Activated CD4-positive, alpha-beta T cell treated with anti-CD3 and anti-CD28 coated beads for 36 hours (primary cell): ENCODE measurements around the gene KLRK1. TPM values are rescaled to one million over a fixed set of nuclear protein-coding genes. Genes with fewer than 3 reads are reported as not detected.
"Not testable (repeated sequence)": the region's sequence is repeated elsewhere in the genome, so short reads cannot be mapped to it uniquely, and the experiment has no call there.

Experiments
- ATAC-seq: fragments of 200-7000 bp; cut with Tn5 transposase; one replicate; pipeline ENCODE4 v1.10.0; 2021; ENCODE audit warnings: mild to moderate bottlenecking, moderate library complexity
- CTCF ChIA-PET: fragments of 350-600 bp; sonication (Branson Sonifier 250); formaldehyde crosslinking; loops from one replicate; lab custom pipeline; 2021; ENCODE audit warnings: antibody characterized with exemption; lab: Charles Lee
- POLR2A ChIA-PET: fragments of 350-600 bp; sonication (Branson Sonifier 250); formaldehyde crosslinking; loops from one replicate; lab custom pipeline; 2021; ENCODE audit warnings: antibody characterized with exemption, inconsistent platforms; lab: Charles Lee
- DNase-seq: peaks from one replicate; pipeline ENCODE4 v3.0.0-alpha.2; 2020
- H3K27ac Mint-ChIP-seq: one replicate; pipeline ENCODE4 v1.8.0; 2021; ENCODE audit warnings: mixed read lengths
- H3K27me3 Mint-ChIP-seq: one replicate; pipeline ENCODE4 v1.8.0; 2021; ENCODE audit warnings: mixed read lengths
- H3K36me3 Mint-ChIP-seq: one replicate; pipeline ENCODE4 v1.8.0; 2021; ENCODE audit warnings: low read depth, mixed read lengths
- H3K4me1 Mint-ChIP-seq: one replicate; pipeline ENCODE4 v1.8.0; 2021; ENCODE audit warnings: mixed read lengths
- H3K4me3 Mint-ChIP-seq: one replicate; pipeline ENCODE4 v1.8.0; 2021; ENCODE audit warnings: mild to moderate bottlenecking, moderate library complexity, mixed read lengths
- H3K9me3 Mint-ChIP-seq: one replicate; pipeline ENCODE4 v1.8.0; 2021; ENCODE audit warnings: low read depth, mixed read lengths
- intact Hi-C, 2 experiments: fragments of 100-400 bp; cut with DNase I in 1 of 2; cut with micrococcal nuclease in 1 of 2; formaldehyde crosslinking; loops; one replicate each; pipeline versions ENCODE4 v1.14.2 to v1.15.1; 2022 to 2024; cut with DNase I, micrococcal nuclease
- total RNA-seq, 2 experiments: library from RNA; stranded (reverse); gene quantifications; one replicate each; pipeline ENCODE4 v1.2.3, GENCODE V29; 2021

KLRK1 gene
- total RNA-seq, 2 experiments from 2014 or later, result not detected

DNA sequence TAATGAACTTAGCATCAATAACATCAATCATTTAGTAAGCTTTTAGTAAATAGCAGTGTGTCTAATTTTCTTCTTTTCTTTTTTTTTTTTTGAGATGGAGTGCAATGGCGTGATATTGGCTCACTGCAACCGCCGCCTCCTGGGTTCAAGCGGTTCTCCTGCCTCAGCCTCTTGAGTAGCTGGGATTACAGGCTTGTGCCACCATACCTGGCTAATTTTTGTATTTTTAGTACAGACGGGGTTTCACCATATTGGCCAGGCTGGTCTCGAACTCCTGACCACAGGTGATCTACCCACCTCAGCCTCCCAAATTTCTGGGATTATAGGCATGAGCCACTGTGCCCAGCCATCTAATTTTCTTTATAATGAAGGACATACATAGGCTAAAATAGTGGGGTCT, 2.3 kb downstream of the KLRK1 start:
- POLR2A ChIA-PET, intact Hi-C loops: not testable (repeated sequence)

DNA sequence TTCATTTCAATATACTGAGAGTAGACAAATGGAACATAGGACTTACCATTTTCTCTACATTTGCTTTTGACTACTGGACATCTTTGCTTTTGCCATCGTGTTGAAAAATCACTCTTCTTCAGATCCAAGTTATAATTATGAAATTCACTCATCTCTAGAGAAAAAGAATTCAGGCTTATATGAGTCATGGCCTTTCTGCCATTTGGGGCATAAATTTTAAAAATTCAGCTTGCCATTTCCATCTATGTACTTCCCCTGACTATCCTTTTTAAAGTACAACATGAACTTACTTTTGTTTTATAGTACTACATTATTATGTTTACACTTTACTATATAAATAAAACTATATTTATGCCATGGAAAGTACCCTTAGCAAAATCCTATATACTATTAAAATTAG, 3.0 kb downstream of the KLRK1 start:
- H3K4me1 Mint-ChIP-seq, result peaks cover 4% of the 10 kb centered on the region

More for the DNA sequence above, 2.3 kb downstream of the KLRK1 start:
- DNase-seq, CTCF ChIA-PET, H3K4me3 Mint-ChIP-seq, ATAC-seq, H3K36me3 Mint-ChIP-seq, H3K4me1 Mint-ChIP-seq, H3K9me3 Mint-ChIP-seq, H3K27ac Mint-ChIP-seq: not testable (repeated sequence)
- peaks cover 12% of the 10 kb centered on the region for H3K27me3 Mint-ChIP-seq

DNA sequence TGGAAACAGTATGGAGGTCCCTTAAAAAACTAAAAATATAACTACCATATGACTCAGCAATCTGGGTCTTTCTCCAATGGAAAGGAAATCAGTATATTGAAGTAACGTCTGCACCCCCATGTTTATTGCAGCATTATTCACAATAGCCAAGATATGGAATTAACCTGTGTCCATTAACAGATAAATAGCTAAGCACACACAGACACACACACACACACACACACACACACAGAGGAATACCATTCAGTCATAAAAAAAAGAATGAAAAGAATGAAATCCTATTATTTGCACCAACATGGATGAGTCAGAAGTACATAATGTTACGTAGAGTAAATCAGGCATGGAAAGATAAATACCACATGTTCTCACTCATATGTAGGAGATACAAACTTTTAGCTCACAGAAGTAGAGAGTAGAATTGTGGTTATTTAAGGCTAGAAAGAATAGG, 4.7 kb downstream of the KLRK1 start:
- ATAC-seq (no peak), DNase-seq (no peak)
- peaks cover 11% of the 10 kb centered on the region for H3K27me3 Mint-ChIP-seq
- intact Hi-C loops, result no loop called here
- no peak overlapping the region for H3K4me3 Mint-ChIP-seq
- H3K27ac Mint-ChIP-seq, result no peak overlapping the region
- POLR2A ChIA-PET, result no interaction called here
- H3K9me3 Mint-ChIP-seq, result no peaks in the 10 kb centered on the region
- no peaks in the 10 kb centered on the region for H3K36me3 Mint-ChIP-seq
- CTCF ChIA-PET, result interaction anchor here (0.7 kb wide), 1 partner anchor 9 kb away, joined by 3 read pairs; no protein-coding TSS in a partner anchor
- peaks cover 4% of the 10 kb centered on the region for H3K4me1 Mint-ChIP-seq

More for the DNA sequence above, 3.0 kb downstream of the KLRK1 start:
- intact Hi-C loops, result no loop called here
- Mint-ChIP-seq H3K36me3 (no peaks in the 10 kb centered on the region), H3K27me3 (peaks cover 12% of the 10 kb centered on the region), H3K9me3 (no peaks in the 10 kb centered on the region), H3K4me3 (no peak overlapping the region), H3K27ac (no peak overlapping the region)
- ChIA-PET CTCF (no interaction called here), POLR2A (no interaction called here)
- DNase-seq (no peak), ATAC-seq (no peak)

DNA sequence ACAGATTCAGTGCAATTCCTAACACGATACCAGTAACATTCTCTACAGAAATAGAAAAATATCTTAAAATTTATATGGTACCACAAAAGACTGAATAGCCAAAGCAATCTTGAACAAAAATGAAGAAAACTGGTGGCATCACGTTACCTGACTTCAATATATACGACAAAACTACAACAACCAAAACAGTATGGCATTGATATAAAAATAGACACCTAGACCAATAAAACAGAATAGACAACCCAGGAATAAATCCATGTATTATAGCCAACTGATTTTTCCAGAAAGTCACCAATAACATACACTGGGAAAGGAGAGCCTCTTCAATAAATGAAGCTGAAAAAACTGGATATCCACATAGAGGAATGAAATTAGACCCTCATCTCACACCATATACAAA, 5.7 kb downstream of the KLRK1 start:
- Mint-ChIP-seq H3K4me1 (no peaks in the 10 kb centered on the region), H3K4me3 (no peak overlapping the region), H3K27me3 (peaks cover 10% of the 10 kb centered on the region), H3K36me3 (no peaks in the 10 kb centered on the region), H3K9me3 (no peaks in the 10 kb centered on the region), H3K27ac (no peak overlapping the region)
- ATAC-seq (no peak), DNase-seq (no peak)
- intact Hi-C loops, result no loop called here
- ChIA-PET POLR2A (no interaction called here), CTCF (interaction anchor here (0.6 kb wide), 1 partner anchor 224 kb away, joined by 3 read pairs; no protein-coding TSS in a partner anchor)

DNA sequence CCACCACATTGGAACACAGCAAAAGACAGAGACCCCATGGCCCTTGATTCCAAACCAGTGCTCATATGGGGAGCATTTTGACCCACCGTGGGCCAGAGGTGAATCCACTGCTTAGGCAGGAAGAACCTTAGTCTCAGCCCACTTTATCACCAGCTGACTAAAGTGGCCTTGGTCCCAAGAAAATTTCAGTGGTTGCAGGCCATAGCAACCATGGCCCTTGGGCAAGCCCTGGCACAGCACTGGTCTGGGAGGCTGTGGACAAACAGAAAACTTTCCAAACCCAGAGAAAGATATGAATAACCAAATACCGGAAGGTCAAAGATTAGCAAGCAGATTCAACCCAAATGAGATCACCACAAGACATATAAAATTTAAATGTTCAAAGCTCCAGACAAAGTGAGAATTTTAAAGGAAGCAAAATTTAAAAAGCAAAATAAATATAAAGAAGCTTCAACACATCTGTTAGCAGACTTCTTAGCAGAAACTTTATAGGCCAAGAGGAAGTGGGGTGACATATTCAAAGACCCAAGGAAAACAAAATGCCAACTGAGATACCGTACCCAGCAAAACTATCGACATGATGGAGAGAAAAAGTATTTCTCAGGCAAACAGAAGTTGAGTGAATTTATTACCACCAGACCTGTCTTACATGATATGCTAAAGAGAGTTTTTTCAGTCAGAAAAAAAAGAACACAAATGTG, 7.8 kb downstream of the KLRK1 start:
- H3K9me3 Mint-ChIP-seq, result no peaks in the 10 kb centered on the region
- CTCF ChIA-PET, result no interaction called here
- DNase-seq (no peak), ATAC-seq (no peak)
- no peak overlapping the region for H3K27ac Mint-ChIP-seq
- intact Hi-C loops, result no loop called here
- no peak overlapping the region for H3K4me3 Mint-ChIP-seq
- peaks cover 6% of the 10 kb centered on the region for H3K27me3 Mint-ChIP-seq
- H3K4me1 Mint-ChIP-seq, result no peaks in the 10 kb centered on the region
- POLR2A ChIA-PET, result no interaction called here
- H3K36me3 Mint-ChIP-seq, result no peaks in the 10 kb centered on the region

DNA sequence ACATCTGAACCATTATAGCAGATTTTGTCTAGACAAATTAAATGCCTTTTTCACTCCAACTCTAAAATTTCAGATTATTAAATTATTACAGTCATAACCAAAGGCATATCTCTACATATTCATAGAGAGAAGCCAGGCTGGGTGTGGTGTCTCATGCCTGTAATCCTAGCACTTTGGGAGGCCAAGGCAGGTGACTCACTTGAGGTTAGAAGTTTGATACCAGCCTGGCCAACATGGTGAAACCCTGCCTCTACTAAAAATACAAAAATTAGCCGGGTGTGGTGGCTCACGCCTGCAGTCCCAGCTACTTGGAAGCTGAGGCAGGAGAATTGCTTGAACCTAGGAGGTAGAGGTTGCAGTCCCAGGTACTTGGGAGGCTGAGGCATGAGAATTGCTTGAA, 11.1 kb downstream of the KLRK1 start:
- H3K27me3 Mint-ChIP-seq, H3K9me3 Mint-ChIP-seq, POLR2A ChIA-PET, CTCF ChIA-PET, H3K36me3 Mint-ChIP-seq, intact Hi-C loops, H3K4me3 Mint-ChIP-seq, H3K27ac Mint-ChIP-seq, H3K4me1 Mint-ChIP-seq, DNase-seq: not testable (repeated sequence)
- peak; percentile 26 for ATAC-seq

DNA sequence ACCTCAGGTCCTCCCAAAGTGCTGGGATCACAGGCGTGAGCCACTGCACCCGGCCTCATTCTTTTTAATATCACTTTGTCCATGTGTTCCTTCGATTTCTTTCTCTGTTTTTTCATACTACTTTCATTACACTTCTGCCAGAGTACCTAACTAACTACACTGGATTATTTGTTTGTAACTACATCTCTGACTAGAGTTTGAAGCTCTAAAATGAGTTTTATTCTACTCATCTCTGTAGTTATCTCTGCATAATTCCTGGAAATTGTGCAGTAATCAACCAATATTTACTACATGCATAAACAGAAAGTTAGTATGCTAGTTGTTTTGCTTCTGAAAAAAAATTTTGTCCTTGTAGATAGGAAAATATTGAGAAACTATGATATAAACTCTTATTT, 15.2 kb downstream of the KLRK1 start:
- no peak overlapping the region for H3K27ac Mint-ChIP-seq
- no peak overlapping the region for H3K4me3 Mint-ChIP-seq
- intact Hi-C loops, result no loop called here
- DNase-seq (no peak), ATAC-seq (no peak)
- no peaks in the 10 kb centered on the region for H3K36me3 Mint-ChIP-seq
- CTCF ChIA-PET, result no interaction called here
- no peaks in the 10 kb centered on the region for H3K27me3 Mint-ChIP-seq
- H3K9me3 Mint-ChIP-seq, result no peaks in the 10 kb centered on the region
- POLR2A ChIA-PET, result no interaction called here
- peaks cover 6% of the 10 kb centered on the region for H3K4me1 Mint-ChIP-seq

DNA sequence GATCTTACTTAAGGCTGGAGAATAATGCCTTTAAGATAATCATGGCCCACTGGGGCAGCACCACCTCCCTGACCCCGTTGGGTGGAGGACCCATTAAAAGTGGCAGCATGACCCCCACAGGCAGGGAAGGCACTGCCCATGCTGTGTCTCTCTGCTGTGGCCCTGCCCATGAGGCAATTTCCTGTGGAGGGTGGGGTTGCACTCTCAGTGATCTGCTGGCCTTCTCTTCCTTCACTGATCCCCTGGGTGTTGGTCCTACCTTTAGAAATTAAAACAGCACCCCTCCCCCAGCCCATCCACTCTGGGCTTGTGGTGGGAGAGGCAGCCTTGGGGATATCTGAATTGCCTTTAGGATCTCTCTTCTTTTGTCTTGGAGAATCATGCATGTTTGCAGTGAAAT, 17.3 kb downstream of the KLRK1 start:
- Mint-ChIP-seq H3K27me3 (no peaks in the 10 kb centered on the region), H3K4me1 (peaks cover 10% of the 10 kb centered on the region), H3K4me3 (no peak overlapping the region), H3K36me3 (peaks cover 1% of the 10 kb centered on the region), H3K27ac (no peak overlapping the region), H3K9me3 (peaks cover 4% of the 10 kb centered on the region)
- intact Hi-C loops, result no loop called here
- ChIA-PET CTCF (no interaction called here), POLR2A (no interaction called here)
- no peak for ATAC-seq
- DNase-seq, result no peak

DNA sequence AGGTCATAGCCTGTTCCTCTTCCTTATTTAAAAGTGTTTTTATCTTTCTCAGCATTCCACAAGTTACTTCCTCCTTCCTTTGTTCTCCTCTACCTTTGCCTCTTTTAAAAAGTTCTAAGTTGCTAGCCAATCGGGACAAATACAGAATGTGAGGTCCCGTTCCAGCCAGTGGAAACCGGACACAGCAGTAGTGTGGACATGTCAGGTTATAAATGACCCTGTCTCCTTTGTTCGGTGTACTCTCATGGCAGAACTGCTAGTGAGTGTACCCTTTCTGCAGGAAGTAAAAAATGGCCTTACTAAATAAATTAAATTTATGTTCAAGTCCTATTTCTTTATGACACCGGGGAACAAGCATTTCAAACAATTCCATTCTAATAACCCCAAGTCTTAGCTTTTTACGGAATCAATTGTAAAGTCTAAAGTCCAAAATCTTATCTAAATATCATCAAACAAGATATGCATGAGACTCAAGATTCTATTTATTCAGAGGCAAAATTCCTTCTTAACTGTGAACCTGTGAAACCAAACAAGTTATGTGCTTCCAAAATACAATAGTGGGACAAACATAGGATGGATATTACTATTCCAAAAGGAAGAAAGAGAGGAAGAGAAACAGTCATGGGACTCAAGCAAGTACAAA, 17.8 kb downstream of the KLRK1 start:
- POLR2A ChIA-PET, H3K4me3 Mint-ChIP-seq, intact Hi-C loops, H3K9me3 Mint-ChIP-seq, H3K4me1 Mint-ChIP-seq, H3K36me3 Mint-ChIP-seq, CTCF ChIA-PET, H3K27me3 Mint-ChIP-seq, H3K27ac Mint-ChIP-seq, DNase-seq, ATAC-seq: not testable (repeated sequence)

DNA sequence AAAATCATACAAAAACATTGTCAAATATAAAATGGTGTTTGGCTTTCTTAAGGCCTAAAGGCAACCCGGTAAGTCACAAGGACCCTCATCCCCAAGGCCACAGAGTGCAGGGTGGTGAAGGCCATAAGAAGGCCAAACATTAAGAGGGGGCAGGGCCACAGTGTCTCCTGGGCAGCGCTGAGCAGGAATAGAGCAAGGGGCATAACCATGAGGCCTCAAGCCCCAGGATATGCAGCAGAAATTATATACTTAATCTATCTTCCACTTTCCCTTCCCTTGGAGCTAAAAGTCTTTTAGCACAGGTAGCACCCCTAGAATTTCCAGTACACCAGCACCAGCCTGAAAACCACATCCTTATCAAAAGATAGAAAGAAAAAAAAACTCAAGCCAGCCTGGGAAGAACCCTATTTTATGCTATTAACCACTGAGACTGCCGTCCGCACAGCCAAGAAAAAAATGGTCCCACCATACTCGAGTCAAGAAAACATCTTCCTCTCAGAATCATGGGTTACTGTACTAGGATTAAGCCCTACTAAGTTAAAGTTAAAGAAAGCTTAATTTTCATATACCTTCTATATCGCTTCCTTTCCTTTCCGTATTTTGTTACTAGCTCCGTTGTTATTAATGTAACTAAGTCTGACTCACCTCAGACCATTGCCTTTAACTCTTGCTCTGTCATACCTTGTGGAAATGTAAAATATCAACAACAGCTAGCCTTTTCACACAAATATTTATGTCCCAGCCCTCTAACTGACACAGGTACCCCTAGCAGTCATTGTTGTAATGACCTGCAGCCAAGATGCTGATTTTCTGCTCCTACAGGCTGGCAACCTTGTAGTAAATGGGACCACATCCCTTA, 20.1 kb downstream of the KLRK1 start:
- Mint-ChIP-seq H3K27ac (no peak overlapping the region), H3K9me3 (peaks cover 4% of the 10 kb centered on the region), H3K36me3 (peaks cover 2% of the 10 kb centered on the region), H3K27me3 (no peaks in the 10 kb centered on the region), H3K4me1 (peaks cover 10% of the 10 kb centered on the region), H3K4me3 (no peak overlapping the region)
- POLR2A ChIA-PET, result no interaction called here
- CTCF ChIA-PET, result no interaction called here
- DNase-seq (no peak), ATAC-seq (no peak)
- intact Hi-C loops, result loop anchor here in 1 of 2 experiments (10.0 kb wide), 1 partner anchor 625 kb away; no protein-coding TSS in a partner anchor
